AG08395 (cell line): ENCODE measurements around the gene OPCML.

ENCODE experiments used
- DNase-seq: peaks from one replicate; pipeline ENCODE4 v3.0.0; 2012; ENCODE audit warnings: mixed read lengths, low spot score

OPCML gene

DNA sequence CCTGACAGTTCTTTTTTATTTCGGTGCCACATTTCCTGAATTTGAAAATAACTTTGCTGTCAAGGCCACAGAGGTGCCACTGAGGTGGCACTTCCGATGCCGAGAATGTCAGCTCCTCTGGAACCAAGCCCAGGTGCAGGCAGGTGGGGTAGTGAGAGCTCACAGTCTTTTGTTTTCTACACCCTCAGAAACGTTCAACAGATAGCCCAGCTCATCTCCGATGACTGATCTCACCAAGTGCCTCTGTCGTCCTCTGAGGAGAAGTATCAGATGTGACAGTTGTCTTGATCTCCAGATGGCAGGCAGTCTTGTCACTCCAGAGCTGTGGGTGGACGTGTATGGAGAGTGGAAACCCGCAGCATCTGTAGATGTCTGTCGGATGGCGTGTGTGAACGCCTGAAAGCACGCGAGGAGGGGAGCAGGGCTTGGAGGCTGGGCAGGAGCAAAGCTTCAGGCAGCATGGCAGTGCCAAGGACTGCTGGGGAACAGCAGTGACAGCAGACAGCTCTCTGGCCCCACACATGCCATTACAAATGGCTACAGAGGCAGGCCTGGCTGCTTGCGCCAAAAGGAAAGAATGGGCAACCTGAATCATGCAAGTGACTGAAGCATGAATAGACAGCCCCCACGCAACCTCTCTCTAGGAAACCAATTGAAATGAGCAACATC lies 877.0 kb downstream of the OPCML start:
- peak; percentile 56 for DNase-seq

DNA sequence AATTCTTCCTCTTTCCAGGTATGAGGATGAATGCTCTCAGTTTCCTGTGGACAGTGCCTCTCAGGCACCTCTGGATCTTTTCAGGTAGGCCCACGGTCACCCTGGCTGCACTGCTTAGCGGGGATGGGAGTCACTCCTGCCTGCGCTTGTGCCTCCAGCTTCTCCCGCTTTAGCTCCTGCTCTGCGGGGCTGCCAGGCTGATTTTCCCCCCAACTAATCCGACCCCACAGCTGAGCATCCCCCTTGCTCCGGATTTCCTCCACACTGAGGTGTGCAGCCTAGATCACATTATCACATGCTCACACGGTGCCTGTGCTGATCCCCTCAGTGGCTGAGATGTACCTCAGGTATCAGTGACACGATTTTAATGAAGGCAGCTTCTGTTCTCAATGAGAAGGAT lies 879.1 kb downstream of the OPCML start:
- DNase-seq = no peak

DNA sequence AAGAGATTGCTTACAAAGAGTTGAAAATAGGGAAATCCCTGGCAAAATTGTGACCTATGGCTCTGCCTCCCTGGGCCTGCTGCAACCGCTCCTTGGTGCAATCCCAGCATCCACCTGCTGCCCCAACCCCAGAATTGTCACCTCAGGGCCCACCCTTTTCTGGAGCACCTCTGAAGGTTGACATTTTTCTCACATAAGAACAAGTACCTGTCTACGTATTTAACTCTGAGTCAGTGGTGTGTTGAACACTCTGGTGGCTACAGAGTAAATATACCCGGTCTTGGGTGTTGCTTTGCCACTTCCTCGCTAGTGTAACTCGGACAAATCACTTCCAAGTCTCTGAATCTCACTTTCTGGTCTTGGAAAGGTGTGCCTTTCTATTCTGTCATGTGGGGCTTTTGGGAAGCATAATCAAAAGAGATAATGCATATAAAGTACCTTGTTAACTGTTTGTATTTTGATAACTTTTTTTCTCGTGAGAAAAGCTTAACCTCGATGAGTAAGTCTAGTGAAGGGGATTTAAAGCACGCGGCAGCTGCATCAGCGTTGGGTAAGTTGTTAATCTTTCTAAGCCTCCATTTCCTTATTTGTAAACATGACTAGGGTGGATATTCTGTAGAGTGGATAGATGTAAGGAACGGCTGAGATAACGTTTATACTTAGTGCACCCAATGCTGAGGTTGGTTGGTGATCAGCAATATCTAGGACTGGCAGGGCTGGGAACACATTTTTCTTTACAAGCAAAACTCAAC lies 881.2 kb downstream of the OPCML start:
- no peak for DNase-seq

DNA sequence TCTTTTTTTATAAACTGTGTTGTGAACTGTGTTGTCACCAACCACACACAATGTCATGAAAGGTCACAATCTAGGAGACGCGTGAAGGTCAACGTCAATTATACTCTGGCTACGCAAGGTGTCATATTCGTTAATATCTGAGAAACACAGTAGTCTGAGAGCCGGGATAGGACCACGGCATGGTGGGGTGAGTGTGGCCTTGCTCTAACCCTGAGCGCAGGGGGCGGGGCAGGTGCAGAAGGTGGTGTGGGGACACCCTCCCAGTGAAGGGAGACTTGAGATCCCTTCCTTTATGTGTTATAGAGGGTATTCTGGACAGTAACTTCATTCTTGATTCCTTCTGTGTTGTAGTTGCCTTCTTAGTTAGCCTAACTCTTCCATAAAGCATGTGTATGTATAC lies 883.0 kb downstream of the OPCML start:
- no peak for DNase-seq

DNA sequence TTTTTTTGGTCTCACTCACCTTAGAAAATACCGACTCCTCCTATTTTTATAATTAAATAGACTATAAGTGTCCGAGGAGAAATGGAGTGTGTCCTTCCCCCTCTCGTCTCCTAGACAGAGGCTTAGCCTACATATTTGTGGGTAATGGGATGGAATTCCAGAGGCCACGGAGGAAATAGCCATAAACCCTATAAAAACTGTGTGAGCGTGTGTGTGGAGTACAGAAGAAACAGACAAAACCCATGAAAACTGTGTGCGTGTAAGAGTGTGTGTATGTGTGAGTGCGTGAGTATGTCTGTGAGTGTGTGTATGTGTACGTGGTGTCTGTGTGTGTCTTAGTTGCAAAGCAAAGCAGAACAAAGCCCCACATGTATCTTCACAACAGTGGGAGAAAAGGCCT lies 883.5 kb downstream of the OPCML start:
- DNase-seq = no peak

DNA sequence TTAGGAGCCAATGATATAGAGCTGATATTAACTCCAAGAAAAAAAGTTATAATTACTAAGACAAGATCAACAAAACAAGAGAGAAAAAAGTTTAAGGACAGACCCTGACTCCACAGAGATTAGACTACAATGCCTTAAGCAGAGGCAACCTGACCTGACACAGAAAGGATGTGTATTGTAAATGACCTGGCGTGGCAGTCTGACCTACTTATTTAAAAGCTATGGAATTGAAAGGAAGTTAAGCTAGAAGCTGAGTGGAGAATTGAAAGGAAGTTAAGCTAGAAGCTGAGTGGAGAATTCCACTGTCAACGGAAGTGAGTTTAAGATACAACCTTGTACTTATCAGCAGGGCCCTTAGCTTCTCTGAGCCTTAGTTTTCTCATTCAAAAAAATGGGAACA lies 885.4 kb downstream of the OPCML start:
- no peak for DNase-seq

DNA sequence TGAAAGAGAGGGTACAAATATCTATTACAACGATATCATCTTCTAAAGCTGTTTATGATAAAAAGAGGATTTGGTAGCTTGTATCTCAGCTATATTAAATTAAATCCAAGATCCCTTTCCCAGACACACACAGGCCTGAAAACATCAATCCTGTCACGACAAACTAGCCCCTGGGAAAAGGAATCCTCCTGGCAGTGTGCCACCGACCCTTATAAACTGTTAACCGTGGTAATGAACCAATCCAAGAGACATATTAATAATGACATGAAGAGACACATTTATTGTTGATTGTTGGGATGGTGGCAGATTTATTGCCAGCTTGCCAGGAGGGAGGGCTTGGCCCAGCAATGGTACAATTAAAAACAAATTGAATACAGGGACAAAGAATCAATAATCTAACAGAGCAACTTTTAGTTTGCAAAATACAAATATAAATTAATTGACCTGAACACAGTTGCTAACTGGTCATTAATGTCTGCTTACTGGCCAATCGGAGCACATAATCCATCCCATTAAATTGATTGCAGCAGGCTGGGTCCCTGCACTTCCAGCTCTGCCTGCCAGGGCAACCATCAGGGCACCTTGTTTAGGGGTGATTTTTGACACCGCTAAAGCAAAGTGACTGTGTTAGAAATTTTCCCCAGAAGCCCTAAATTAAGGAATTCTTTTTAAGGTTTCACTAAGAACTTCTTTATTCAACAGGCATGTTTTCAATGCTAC lies 887.6 kb downstream of the OPCML start:
- DNase-seq = no peak

DNA sequence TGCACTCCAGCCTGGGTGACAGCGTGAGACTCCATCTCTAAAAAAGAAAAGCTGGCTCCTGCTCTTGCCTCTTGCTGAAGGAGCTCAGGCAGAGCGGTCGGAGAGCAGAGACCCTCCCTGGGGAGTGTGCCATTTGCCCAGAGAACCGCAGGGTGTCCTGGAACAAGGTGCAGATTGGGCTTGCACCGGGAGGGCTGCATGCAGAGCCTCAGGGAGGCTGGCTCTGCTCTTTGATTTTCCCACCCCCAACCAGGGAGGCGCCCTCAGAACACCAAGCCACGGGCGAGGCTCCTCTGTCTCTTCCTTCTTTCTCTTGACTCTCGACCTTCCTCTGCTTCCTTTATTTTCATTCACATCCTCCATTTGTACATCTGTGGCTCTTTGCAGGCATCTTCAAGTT lies 889.1 kb downstream of the OPCML start:
- no peak for DNase-seq

DNA sequence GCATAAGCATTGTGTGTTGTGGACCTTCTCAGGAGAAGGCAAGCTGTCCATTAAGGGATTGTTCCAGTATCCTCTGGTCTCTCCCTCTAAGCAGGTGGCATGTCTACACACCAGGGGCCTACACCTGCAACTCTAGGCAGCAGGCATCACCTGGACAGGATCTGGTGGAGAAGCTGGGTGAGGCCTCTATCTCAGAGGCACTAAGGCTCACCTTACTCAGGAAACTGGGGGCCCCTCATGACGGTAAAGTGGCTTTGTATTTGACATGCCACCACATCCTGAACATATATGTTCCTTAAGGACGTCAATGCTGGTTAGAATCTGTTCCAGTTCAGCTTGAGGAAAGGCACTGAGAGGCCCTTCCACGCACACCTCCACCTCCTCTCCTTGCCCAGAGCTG lies 891.3 kb downstream of the OPCML start:
- DNase-seq = no peak

DNA sequence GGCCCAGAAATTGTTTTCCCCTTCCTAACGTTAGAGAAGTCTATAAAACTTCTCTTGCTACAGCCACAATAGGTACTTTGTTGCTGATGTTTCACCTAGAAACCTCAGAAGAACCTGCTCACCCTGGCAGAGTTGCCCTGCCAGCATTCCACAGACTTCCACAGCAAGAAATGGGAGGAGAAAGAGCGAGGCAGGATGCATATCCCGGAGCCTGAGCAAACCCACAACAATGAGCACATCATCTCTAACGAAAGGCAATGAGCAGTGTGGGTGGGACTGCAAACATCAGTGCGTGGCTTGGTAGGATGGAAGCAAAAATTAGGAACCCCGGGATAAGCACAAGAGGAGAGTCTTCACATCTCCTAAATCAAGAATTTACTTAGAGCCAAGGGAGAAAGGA lies 892.3 kb downstream of the OPCML start:
- DNase-seq = no peak

DNA sequence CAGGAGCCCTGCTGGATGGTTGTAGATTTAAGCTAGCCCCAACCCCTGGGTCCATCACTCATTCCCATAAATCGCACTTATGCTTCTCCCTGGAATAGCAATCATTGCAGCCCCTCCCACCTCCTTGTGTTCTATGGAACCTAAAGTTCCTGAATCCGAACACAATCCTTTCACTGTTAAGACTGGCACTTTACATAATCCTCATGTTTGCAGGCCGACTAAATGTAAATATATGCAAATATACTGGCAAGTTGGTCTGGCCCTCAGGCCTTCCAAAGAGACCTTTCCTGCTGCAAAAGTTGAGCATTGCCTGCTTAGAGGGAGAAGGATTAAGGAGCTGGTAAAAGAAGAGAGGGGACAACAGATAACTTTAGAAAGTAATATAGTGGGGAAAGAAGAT lies 892.9 kb downstream of the OPCML start:
- DNase-seq = no peak

DNA sequence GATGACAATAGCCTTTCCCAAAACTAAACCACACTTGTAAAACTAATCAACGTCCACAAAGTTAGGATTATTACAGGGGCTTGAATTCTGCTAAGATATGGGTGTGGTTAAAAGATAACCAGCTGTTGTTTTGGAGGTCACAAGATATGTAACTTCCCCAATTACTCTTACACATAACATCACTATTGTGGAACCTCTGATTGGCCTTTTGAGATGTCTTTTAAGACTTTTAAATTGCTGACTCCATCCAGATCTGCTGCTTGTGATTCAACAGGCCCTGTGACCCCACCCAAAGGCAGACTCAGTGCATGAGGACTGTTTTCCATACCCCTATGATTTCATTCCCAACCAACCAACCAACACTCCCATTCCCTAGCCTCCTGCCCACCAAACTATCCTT lies 893.9 kb downstream of the OPCML start:
- DNase-seq = no peak

DNA sequence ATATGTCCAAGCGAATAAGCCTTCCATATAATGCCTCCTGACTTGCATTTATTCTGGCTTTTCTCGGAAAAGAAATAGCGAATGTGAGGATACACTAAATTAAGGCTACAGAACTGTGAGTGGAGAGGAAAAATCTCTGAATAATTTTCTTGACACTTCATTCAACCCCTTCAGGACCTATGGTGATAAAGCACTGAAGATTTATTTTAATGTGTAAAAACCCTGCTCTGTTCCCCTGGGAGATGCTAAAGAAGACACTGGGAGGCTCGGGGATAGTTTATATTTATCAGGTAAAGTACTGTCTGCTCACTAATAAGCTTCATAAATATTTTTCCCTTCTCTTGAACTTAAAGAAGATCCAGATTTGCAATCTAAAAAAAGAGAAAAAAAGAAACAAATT lies 895.8 kb downstream of the OPCML start:
- no peak for DNase-seq

DNA sequence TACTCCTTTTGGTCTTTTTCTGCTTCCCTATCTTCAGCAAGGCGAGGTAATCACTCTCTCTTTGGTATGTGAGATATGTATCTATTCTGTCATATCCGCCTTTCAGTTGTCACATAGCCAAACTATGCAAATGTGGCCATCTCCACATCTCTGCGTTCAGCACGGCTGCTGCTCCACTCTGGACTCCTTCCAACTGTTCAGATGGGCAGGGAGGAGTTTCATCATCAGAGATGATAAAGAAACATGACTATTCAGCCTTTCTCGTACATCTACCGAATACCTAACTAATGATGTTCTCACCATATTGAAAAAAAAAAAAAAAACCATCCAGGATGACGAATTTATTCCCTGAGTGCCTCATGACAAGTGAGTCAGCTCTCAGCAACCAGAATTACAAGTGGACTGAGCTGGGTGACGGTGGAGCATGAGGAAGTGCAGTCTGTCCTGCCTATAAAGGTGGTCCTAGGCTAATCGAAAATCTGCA lies 899.6 kb downstream of the OPCML start:
- DNase-seq = peak; percentile 94

DNA sequence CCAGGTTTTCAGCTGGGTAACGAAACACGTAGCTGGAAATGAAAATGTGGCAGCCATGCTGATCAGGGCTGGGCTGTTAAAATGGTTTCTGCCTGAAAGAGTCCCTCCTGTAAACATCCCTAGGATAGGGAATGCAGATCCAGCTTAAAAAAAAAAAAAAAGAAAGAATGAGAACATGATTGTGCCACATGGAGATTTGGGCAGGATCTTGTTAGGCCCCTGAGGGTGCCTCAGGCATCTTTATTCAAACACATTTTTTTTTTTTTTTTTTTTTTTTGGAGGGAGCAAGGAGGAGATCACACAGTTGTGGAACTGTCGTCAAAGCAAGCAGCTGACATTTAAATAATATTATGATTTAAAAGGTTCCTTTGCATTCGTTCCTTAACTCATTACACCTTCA lies 900.3 kb downstream of the OPCML start:
- DNase-seq = peak; percentile 19

DNA sequence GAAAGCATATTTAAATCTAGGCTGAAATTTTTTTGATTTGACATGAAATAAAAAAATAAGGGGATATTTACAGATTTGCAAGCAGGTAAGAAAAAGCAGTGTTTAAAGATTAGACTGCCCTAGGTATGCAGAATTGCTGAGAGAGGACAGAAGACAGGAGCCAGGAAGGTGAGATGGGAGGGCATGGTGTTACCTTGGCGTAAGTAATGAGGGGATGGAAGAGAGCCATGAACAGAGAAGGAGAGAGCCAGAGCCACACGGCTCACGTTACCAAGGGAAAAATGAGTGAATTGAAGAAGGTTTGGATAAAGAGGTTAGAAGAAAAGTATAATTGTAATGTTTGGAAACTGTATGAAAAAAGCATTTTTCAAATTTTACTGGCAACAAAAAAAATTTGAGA lies 904.3 kb downstream of the OPCML start:
- DNase-seq = no peak

DNA sequence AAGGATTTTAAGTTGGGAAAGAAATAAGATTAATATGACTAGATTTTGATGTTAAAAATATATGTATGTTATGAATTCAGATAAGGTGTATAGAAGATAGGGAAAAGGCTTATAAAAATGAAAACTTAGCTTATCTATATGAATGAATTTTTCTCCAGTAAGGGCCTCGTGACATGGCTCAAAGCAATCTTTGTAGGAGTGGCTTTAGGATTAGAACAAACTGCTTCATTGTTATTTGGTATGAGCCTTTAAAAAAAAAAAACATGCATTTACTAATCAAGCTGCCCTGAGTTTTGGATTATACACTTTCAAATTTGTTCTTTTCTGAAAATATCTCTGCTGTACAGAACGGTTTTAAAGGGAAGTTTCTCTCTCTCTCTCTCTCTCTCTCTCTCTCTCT lies 905.9 kb downstream of the OPCML start:
- DNase-seq = no peak

DNA sequence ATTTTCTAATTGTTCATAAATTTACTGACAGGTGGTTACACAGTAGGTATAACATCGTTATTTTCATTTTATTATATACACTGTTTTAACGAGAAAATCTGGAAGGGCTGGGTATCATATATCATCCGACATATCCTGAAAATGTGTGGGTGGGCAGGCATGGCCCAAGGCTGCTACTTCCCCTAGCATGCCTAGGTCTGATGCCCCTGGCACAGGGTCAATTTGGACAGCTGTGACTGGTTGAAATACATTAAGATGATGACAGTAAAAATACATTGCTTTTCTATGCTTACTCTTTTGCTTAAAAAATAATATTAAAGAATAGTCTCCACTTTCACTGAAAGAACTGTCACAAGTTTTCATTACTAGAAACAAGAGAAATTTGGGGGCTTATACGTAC lies 908.8 kb downstream of the OPCML start:
- DNase-seq = no peak

DNA sequence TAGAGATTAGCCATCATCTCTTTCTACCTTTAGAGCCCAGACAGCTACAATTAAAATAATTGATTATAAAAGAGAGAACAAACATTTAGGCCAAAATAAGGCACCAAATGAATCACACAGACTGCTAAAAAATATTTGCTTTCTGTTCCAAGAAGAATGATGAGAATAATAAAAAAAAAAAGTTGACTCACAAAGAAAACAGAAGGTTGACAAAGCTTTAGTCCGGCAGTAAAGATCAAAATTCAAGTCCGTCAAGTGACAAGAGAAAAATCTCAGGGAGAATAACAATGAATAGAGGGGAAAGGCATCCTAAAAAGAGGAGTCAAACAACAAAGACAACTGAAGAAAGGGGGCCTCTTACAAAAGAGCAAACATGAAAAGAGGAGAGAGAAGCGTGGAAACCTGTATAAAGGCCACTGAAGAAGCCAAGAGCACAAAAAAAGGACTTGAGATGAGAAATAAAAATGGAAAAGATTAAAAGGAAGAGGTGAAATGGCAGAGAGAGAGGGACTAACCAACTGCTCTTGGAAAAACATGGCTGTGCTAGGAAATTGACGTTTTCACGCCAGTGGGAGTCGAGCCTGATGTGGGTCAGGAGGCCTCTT lies 910.2 kb downstream of the OPCML start:
- no peak for DNase-seq

DNA sequence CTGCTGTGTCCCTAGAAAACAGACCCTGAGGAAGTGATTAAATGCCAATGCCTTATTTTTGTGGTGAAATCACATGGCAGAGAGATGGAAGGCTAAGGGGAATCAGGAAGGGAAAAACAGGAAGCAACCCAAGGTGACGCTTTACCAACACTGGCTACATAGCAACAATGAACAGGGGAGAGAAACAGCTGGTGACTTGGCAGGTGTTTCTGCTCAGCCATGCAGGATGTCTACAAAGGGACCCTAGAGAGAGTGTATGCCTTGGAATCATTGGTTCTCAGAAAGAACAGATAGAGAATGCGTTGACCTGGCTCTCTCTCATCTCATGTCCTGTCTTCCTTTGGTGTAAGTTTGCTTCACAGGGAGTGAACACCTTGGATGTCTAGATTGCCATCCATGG lies 911.9 kb downstream of the OPCML start:
- no peak for DNase-seq

DNA sequence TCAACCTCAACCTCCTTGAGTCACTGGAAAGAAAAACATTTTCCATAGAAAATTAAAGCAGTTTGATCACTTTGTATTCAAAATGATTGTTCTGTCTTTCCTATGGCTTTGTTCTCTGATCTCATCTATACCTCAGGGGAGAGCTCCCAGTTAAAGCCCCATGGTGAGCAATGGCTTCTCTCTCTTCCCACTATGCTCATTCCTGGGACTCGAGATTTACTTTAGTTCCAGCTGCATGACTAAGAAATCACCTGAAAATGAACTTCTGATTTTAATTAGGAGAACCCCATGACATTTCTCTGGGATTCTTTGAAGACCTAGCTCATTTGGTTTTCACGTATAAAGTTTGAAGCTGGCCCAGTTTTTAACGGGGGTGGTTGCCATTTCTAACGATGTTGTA lies 921.5 kb downstream of the OPCML start:
- no peak for DNase-seq

DNA sequence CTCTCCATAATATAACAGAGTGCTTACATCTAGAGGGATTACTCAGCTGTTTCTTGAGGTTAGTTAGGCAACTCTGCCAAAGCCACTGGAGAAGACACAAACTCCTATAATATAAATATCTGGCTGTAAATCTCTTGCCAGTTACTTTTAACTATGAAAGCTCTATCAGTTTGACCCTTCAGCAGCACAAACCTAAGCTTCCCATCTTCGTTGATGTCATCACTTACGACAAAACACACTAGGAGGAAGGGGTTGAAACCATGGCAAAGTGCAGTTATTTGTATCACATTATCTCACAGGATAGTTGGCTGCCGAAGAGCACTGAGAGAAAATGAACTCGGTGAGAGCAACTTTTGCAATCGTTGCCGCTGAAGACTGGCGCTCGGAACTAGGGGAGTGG lies 922.1 kb downstream of the OPCML start:
- DNase-seq = peak; percentile 18

DNA sequence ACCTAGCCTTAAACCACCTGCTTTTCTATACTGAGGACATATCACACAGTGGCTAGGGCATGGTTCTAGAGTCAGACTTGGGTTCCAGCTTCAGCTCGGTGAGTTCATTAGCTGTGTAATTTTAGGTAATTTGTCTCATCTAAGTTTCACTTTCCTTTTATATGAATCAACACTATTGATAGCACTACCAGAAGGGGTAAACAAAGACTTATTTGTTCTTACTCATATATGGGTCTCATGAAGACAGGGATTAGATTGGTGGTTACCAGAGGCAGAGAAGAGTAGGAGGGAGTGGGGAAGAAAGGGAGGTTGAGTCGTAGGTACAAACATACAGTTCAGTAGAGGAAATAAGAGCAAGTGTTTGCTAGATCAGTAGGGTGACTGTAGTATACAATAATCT lies 924.7 kb downstream of the OPCML start:
- no peak for DNase-seq
